ENCODE results near the gene NDUFC2.
"Not testable (repeated sequence)": the region's sequence is repeated elsewhere in the genome, so short reads cannot be mapped to it uniquely, and the experiment has no call there.

Gene NDUFC2

GRCh38 chr11:78049348-78049747 lies 30.3 kb downstream of the NDUFC2 start:
- no peak for DNase-seq

GRCh38 chr11:78048561-78048960 lies 31.1 kb downstream of the NDUFC2 start:
- DNase-seq: no peak

GRCh38 chr11:78046486-78046854 lies 33.2 kb downstream of the NDUFC2 start:
- no peak for DNase-seq

- DNase-seq: peak; percentile 91
Measured at GRCh38 chr11:78045851-78046485, 33.7 kb downstream of the NDUFC2 start.

GRCh38 chr11:78044706-78045105 lies 35.0 kb downstream of the NDUFC2 start:
- DNase-seq: no peak

- DNase-seq: no peak
Measured at GRCh38 chr11:78041843-78042440, 37.7 kb downstream of the NDUFC2 start.

GRCh38 chr11:78041380-78041719 lies 38.3 kb downstream of the NDUFC2 start:
- DNase-seq: not testable (repeated sequence)

GRCh38 chr11:78040691-78041379 lies 38.8 kb downstream of the NDUFC2 start:
- DNase-seq: no peak

DNA sequence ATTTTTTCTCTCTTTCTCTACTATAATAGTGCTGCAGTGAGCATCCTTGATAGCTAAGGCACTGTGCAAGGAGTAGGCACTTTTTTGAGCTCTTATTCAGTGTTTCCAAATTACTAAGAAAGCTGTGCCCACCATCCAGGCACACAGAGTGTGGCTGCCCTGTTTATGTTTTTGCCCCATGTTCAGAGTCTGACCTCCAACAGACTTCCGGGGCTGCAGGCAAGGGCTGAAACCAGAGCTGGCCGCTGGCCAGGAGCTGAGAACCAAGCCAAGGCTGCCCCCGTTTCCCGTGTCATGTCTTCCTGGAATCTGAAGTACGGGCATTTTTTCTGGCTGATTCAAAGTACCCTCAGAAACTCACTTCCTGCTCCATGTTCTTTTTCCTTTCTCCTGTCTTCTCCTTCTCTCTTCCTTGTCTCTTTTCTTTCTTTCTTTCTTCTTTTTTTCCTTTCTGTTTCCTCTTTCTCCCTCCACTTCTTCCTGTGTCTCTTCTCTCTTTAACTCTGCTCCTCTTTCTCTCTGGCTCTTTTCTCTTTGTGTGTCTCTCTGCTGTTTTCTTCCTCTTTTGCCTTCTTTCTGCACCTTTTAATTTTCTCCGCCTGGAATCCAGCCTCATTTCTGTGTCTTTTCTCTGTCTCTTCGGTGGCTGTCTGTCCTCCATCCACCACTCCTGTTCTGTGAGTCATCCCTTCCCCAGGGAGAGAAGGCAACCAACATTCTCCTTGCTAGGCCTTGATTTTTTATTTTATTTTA lies 39.6 kb downstream of the NDUFC2 start:
- peak; percentile 73 for DNase-seq

GRCh38 chr11:78039391-78039918 lies 40.2 kb downstream of the NDUFC2 start:
- no peak for DNase-seq

DNA sequence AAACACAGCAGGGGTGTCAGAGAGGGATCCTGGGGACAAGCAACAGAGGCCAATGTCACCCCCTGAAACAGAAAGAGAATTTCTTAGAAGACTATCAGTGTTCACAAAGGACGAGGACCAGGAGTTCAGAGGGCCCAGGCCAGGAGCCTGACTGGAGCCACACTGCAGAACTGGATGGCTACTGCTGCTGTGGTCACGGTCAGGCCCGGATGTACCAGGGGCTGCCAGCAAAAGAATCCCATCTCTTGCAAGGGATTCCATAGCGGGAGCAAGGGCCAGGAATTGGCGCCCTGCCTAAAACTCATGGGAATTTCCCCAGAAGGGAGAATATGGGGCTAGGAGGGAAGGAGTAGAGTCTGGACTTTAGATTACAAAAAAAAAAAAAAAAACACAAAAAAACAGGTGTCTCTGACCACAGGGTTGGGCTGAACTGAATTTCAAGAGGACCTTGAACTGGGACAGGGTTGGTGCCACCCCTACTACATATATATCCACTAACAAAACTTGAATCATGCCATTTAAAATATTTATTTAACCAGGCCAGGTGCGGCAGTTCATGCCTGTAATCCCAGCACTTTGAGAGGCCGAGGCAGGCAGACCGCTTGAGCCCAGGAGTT lies 40.9 kb downstream of the NDUFC2 start:
- DNase-seq: no peak

- DNase-seq: no peak
Measured at GRCh38 chr11:78037825-78038620, 41.6 kb downstream of the NDUFC2 start.

- DNase-seq: no peak
Measured at GRCh38 chr11:78037056-78037455, 42.6 kb downstream of the NDUFC2 start.

- DNase-seq: no peak
Measured at GRCh38 chr11:78036313-78036712, 43.3 kb downstream of the NDUFC2 start.

DNA sequence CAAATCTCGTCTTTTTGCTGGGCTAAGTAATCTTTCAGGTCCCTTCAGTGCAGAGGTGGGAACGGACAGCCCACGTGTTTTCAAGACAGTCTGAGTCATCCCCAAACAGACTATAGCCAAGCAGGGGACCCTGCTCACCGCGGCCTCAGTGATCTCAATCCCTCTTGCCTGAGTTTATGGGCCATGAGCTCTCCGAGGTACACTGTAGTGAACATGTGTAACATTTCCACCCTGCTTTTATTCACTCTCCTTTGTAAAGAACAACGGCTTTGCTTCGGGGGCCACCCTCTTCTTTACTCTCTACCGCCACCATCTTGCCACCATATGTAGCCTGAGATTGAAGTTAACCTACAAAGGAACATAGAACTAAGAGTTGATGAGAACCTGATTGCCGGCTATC lies 45.0 kb downstream of the NDUFC2 start:
- DNase-seq: no peak

GRCh38 chr11:78033040-78033439 lies 46.6 kb downstream of the NDUFC2 start:
- no peak for DNase-seq

DNA sequence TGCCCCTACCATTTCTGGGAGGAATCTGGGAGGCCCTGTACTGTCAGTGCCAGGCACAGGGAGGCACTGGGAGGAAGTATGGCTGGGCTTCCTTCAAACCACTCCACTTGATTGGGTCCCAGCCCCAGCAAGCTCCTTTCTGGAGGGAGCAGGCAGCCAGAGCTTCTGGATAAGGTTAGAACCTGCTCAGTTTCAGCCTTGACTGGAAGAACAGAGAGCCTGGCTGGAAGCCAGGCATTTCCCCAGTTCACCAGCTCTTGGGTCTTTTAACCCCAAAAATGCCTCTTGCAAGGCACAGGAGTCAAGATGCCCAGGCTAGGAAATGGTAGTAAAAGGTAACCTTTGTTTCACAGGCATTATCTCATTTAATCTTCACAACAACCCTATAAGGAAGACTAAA lies 47.6 kb downstream of the NDUFC2 start:
- no peak for DNase-seq

- no peak for DNase-seq
Measured at GRCh38 chr11:78031629-78032028, 48.0 kb downstream of the NDUFC2 start.

DNA sequence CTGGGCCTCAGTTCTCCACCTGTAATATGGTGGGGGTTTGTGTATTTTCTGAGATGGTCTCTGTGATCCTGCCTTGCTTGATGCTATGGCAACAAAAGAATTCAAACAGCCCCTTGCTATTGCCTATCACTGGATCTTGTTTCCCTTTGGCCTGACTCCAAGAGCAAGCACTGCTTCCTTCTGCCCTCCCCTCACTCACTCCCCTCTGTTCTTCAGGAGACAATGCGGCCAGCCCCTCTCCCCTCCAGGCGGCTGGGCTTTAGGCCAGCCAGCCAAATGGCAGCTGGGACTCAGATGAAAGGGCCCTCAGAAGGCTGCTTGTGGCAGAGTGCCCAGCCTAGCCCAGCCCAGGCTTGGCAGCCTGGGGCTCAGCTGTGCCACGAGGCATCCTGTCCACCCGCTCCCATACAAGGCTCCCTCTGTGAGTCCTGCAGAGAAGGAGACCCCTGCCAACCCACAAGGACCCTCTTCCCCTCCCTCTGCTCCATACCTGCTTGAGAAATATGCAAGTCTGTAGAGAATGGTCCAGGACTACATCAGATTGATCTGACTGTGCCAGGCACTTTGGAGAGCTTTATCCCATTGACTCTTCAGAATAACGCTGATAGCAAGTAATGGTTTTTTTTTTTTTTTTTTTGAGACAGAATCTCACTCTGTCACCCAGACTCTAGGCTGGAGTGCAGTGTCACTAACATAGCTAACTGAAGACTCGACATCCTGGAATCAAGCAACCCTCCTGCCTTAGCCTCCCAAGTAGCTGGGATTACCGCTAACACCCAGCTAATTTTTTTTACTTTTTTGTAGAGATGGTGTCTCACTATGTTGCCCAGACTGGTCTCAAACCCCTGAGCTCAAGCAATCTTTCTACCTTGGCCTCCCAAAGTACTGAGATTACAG lies 49.0 kb downstream of the NDUFC2 start:
- DNase-seq: peak; percentile 92

- DNase-seq: not testable (repeated sequence)
Measured at GRCh38 chr11:78028423-78028822, 51.2 kb downstream of the NDUFC2 start.

DNA sequence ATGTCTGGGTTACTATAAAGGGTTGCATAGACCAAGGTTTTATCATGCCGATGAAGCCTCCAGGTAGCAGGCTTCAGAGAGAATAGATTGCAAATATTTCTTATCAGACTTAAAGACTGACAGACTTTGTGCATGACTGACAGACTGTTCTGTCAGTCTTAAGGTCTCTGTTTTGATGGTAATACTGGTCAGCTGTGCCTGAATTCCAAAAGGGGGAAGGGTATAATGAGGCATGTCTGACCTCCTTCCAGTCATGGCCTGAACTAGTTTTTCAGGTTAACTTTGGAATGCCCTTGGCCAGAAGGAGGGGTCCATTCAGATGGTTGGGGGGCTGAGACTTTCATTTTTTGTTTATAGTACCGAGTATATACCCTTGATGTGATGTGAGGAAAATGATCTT lies 51.9 kb downstream of the NDUFC2 start:
- DNase-seq: no peak
